GM15510 (cell line): ENCODE results near the gene HMOX1.

Experiments
- POLR2A ChIP-seq: IDR thresholded peaks from 3 replicates; pipeline ENCODE4 v1.6.1; 2011; ENCODE audit warnings: borderline replicate concordance; ENCODE audit not compliant: insufficient read length; ENCODE audit errors: extremely low read depth

HMOX1 gene

GRCh38 chr22:35386670-35387288 lies 5.9 kb downstream of the HMOX1 start:
- TF ChIP-seq POLR2A, result no peak

GRCh38 chr22:35390933-35391332 lies 10.0 kb downstream of the HMOX1 start:
- TF ChIP-seq POLR2A, result no peak

GRCh38 chr22:35392357-35392756 lies 11.5 kb downstream of the HMOX1 start:
- TF ChIP-seq POLR2A, result no peak

GRCh38 chr22:35393116-35394010 lies 12.5 kb downstream of the HMOX1 start:
- no peak for TF ChIP-seq POLR2A

GRCh38 chr22:35394011-35394312 lies 13.1 kb downstream of the HMOX1 start:
- TF ChIP-seq POLR2A, result no peak

- TF ChIP-seq POLR2A, result no peak
These were observed 14.1 kb downstream of the HMOX1 start for GRCh38 chr22:35394810-35395563.

- TF ChIP-seq POLR2A, result no peak
These were observed 16.4 kb downstream of the HMOX1 start for GRCh38 chr22:35397095-35397904.

GRCh38 chr22:35398591-35398973 lies 17.7 kb downstream of the HMOX1 start:
- TF ChIP-seq POLR2A, result no peak

- no peak for TF ChIP-seq POLR2A
These were observed 18.3 kb downstream of the HMOX1 start for GRCh38 chr22:35399114-35399677.

- TF ChIP-seq POLR2A, result peak; percentile 63
These were observed 19.0 kb downstream of the HMOX1 start, which contains the start of gene MCM5 for GRCh38 chr22:35399678-35400500. Gene MCM5, plus strand, starts transcription at chr22:35400140. Its CDS starts 299 bp downstream, at chr22:35400439.

- TF ChIP-seq POLR2A, result no peak
These were observed 19.6 kb downstream of the HMOX1 start for GRCh38 chr22:35400501-35400790.

GRCh38 chr22:35401863-35402262 lies 21.0 kb downstream of the HMOX1 start:
- TF ChIP-seq POLR2A, result no peak

- no peak for TF ChIP-seq POLR2A
These were observed 22.5 kb downstream of the HMOX1 start for GRCh38 chr22:35403356-35403755.

- no peak for TF ChIP-seq POLR2A
These were observed 23.3 kb downstream of the HMOX1 start for GRCh38 chr22:35404176-35404575.
